HG03520 (cell line): ENCODE results near the gene MAP3K6.
A peak's percentile ranks its signal among the peaks of the same experiment; 100 is the strongest.

ENCODE experiments used
- ATAC-seq: cut with Tn5 transposase; IDR thresholded peaks from one replicate; pipeline ENCODE4 v1.9.1; 2021; ENCODE audit warnings: mild to moderate bottlenecking, moderate library complexity; ENCODE audit not compliant: unreplicated experiment

Gene MAP3K6

DNA sequence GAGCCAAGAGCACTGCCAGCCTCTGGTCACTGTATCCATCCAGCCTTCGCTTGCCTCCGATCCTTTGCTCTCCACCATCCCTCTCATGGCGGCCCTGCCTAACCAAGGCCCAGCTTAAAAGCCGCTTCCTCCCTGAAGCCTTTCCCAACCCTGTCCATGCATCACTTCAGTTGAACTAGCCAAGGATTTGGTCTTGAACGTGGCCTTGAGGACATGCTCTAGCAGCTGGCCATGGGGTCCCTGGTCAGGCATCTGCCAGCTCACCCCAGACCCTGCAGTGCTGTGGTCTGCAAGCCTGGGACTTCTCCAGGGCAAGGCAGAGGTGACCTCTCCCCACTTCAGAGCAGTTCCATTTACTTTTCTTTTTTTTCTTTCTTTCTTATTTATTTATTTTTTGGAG, 30.0 kb downstream of the MAP3K6 start:
- ATAC-seq, result no peak

DNA sequence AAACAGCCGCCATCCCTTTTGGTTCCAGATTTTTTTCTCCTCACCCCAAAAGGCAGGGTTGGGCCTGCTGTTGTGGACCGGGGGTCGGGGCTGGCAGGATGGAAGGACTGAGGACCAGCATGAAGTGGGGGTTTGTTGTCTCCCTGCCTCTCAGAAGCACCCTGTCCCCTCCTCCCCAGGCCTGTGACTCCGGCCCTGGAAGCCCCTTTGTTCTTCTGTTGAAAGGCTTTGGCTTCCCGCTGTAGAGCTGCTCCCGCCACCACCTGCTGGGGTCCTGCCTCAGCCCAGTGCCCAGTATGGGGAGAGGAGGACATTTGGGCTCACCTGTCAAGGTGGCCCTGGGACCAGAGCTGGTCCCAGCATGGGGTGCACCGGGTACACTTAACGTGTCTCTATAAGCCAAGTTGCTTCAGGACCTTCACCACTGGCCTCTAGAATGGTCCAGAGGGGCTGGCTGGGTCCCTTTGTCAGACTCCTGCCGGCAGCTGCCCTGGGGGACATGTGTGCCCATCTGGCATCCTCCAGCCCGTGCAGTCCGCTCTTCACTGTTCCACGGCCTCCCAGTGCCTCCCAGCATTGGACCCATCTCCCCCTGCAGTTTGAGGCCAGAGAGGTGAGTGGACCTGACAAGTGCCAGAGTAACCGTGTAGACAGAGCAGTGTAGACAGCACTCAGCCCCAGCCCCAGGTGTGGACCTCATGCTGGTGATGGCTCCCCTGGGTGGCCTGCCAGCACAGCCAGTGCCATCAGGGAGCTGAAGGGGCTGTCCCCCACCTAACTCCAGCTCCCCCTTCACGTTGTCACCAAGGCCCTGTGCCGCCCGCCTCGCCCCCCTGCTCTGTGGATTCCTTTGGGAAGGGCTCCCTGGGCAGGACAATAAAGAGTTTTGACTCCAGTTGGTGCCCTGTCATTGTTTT, 31.0 kb downstream of the MAP3K6 start:
- no peak for ATAC-seq

DNA sequence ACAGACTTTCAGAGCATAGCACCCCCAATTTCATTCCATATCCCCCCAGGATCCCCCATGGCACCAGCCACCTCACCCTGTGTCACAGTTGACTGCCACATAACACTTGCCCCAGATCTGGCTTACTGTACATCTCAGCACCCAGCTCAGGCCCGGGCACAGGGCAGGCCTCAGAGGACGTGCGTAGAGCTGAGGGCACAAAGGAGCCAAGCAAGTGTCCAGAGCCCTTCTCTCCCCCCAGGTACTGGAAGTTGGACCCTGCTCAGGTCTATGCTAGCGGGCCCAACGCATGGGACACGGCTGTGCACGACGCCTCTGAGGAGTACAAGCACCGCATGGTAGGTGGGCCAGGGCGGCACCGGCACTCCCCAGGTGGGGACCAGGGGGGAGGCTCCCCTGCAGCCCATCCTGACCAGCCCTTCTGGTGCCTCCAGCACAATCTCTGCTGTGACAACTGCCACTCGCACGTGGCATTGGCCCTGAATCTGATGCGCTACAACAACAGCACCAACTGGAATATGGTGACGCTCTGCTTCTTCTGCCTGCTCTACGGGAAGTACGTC, 33.0 kb downstream of the MAP3K6 start:
- no peak for ATAC-seq

DNA sequence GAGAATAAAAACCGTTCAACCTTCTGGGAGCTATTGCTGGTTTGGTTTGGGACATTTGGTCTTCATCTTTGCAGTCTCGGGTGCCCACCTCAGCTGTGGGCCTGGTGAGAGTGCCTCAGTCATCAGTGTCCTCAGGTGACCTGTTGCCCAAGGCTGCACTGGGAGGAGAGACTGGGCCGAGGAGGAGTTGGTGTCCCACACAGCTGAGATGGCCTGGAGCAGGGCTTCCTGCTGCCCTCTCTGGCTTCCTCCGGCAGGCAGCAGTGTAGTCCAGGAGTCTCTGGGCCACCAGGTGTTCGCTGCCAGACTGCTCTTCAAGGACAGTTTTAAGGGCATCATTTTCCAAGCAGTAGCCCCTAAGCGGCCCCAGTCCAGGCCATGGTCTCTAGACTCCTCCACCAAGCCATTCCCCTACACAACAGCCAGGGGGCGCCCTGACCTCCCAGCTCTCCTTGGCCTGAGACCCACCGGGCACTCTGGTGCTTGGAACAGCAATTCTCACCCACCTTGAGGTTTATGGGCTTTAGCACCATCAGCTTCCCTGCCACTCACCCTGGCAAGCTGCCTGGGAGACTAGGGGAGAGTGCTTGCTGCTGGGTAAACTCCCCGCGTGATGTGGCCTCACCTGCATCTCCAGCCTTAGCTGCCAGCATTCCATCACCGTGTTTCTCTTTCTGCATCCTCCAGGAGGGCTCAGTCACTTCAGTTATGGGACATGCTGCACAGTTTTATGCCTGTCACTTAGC, 34.1 kb downstream of the MAP3K6 start:
- no peak for ATAC-seq

DNA sequence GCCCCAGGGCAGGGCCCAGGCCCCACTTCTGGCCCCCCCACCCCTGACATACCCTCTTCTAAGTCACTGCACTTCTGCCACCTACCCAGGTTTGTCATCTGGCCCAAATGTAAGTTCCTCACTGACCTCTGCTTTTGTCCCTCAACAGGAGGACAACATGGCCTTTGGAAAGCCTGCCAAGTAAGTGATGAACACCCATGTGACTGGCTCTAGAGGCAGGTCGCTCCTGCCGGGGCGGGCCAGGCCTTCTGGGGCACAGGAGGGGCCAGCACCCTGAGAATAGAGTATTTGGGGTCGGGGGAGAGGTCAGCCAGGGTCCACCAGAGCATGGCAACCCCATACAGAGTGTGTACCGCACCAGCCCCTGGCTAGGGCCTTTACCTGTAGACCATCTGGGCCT, 34.8 kb downstream of the MAP3K6 start:
- no peak for ATAC-seq

DNA sequence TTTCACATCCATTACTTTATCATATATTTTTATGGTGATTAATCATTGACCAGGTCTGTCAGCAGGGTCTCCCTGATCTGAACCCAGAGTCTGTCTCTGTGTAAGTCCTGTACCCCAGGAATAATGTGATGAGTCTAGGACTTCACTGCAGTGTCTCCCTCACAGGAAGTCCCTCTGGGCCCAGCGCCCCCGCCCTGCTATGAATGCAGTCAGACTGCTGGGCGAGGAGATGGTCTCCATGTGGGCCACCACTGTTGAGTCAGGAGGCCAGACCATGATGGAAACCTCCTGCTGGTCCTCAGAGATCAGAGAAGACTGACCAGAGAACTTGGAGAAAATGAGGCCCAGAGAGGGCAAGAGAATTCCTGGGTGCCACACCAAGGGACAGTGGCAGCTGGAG, 35.3 kb downstream of the MAP3K6 start:
- ATAC-seq, result no peak

DNA sequence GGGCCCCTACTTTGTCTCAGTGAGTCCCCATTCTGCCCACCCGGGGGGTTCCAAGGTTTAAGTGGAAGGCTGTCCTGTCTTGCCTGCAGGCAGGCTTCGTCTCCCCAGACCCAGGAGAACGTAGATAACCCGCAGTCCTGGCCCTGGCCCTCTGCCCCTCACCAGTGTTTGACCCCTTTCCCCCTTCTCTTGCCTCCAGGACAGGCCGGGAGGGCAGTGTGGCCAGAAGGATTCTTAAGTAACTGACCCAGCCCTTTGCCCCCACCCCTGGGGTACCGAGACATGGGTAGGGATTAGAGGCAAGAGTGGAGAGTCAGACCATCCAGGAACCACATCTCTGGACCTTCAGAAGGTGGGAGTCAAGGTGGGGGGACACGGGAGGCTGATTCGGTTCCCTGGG, 36.0 kb downstream of the MAP3K6 start:
- ATAC-seq, result no peak

DNA sequence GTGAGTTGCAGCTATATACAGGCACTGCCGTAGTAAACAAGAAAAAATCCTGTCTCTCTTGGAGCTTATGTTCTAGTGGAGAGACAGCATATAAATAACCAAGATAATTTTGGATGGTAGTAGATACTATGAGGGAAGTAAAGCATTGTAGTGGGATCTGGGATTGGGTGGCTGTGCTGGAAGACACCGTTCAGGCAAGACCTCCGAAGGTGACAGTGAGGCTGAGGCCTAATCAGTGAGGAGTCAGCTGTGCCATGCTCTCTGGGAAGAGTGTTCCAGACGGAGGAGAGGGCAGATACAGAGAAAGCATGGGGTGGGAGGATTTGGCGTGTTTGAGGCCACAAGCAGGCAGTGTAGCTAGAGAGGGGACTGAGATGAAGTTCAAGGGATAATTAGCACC, 38.8 kb downstream of the MAP3K6 start:
- no peak for ATAC-seq

DNA sequence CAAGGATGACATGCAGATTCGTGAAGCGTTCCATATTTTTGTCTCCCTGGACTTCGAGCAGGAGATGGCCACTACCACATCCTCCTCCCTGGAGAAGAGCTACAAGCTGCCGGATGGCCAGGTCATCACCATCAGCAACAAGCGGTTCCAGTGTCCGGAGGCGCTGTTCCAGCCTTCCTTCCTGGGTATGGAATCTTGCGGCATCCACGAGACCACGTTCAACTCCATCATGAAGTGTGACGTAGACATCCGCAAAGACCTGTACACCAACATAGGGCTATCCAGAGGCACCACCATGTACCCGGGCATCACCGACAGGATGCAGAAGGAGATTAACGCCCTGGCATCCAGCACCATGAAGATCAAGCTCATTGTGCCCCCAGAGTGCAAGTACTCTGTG, 41.5 kb downstream of the MAP3K6 start:
- no peak for ATAC-seq

DNA sequence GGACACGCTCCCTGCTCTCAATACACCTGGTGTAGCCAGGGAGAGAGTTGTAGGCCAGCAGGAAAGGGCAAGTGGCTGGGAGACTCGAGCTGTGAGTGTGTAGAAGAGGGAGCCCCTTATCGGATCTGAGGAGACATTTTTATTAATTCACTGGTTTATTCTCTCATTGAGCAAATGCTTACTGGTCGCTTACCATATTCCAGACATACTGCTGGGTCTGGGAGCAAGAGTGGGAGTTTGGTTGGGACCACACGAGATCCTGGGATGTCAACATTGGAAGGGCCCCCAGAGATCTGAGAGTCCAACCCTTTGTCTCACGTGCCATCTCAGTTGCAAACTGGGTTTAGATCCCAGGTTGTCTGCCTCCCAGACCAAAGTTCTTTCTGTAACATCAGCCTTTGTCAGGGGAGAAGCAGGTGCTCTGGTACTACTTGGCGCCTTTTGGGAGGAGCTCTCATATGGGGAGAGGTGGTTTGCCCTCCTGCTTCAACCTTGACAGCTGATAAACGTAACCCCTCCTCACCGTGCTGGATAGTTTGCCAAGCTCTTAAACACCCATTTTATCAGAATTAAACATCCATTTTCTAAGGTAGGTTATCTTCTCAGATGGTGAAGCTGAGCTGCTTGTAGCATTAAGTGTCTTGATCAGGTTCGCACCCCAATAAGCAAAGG, 44.1 kb downstream of the MAP3K6 start:
- ATAC-seq, result no peak

DNA sequence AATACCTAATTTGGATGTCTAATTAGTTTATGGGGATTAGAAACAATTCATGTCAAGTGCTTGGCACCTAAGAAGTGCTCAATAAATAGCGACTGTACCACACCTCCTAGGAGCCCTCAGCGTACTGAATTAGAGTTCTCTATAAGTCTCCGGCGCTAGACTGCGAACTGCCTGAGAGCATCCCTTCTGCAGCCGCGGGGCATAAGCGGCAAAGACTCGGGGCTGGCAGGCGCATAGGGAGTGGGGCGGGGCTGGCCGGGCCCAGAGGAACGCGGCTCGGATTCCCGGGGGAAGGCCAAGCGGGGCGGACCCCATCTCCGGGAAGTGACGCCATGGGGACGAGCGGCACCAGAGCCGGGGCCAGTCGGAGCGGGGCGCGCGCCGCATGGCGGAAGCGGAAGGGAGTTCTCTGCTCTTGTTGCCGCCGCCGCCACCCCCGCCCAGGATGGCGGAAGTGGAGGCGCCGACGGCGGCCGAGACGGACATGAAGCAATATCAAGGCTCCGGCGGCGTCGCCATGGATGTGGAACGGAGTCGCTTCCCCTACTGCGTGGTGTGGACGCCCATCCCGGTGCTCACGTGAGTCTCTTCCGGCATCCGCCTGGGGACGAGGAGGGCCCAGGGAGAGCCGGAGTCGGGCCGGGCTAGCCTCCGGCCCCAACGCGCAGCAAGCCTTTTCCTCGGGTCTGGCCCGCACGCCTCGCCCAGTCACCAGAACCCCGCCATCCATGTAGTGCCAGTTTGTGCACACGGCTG, 44.8 kb downstream of the MAP3K6 start, which contains the start of gene TMEM222:
Gene TMEM222 (plus strand): TSS at position 351 of the 756 bp plus-strand sequence. CDS start 35 bp downstream, at position 386.
- ATAC-seq, result peak; percentile 84

DNA sequence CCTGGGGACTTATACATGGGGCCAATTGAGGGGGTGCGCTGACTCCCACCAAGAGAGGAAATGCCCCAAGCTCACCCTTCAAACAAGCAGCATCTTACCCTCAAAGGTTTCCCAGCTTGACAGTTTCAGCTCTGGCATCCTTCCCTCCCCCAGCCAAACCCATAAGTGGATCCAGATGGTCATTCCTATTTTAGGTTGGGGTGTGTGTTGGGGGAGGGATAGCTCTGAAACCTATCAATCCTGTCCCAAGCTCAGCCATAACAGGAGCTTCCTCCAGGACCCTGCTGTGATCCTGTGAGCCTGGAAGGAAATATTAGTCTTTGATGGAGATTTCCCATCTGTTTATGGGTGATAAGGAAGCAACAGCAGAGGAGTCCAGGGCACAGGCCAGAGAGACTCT, 48.2 kb downstream of the MAP3K6 start:
- ATAC-seq, result no peak

DNA sequence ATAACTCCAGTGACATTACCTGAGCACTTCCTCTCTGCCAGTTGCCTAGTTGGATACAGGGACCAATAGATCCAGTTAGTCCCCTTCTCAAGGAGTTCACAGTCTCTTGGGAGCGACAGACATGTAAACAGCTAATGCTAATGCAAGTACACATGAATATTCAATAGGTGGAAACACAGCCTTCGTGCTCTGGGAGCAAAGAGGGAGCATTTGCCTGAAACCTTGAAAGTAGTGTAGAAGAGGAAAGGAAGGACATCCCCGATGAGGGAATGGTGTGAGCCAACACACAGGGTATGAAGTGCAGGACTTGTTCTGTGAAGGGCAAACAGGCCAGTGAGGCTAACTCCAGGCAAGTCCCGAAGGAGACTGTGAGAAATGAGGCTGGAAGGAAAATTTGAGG, 48.6 kb downstream of the MAP3K6 start:
- ATAC-seq, result no peak

DNA sequence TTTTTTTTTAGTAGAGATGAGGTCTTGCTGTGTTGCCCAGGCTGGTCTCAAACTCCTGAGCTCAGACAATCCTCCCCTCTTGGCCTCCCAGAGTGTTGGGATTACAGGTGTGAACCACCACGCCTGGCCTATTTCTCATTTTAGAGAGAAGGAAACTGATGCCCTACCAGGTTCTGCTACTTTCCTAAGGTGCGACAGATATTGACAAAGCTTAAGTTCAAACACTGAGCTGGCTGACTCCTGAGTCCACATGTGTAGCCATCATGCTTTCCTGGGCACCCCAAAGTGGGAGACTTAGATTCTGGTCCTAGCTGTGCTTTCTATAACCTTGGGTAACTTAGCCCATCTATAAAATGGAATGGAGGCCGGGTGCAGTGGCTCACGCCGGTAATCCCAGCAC, 49.9 kb downstream of the MAP3K6 start:
- ATAC-seq, result no peak

DNA sequence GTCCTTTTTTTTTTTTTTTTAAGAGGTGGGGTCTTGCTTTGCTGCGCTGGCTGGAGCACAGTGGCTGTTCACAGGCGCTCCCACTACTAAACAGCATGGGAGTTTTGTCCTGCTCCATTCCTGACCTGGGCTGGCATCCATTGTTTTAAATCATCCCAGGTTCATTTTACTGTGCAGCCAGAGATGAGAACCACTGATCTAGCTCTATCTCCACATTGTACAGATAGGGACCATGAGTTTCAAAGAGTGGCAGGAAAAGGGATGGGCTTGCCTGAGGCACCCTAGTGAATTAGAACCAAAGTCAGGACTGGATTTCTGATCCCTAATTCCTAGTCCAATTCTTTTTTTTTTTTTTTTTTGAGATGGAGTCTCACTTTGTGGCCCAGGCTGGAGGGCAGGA, 52.0 kb downstream of the MAP3K6 start:
- no peak for ATAC-seq

DNA sequence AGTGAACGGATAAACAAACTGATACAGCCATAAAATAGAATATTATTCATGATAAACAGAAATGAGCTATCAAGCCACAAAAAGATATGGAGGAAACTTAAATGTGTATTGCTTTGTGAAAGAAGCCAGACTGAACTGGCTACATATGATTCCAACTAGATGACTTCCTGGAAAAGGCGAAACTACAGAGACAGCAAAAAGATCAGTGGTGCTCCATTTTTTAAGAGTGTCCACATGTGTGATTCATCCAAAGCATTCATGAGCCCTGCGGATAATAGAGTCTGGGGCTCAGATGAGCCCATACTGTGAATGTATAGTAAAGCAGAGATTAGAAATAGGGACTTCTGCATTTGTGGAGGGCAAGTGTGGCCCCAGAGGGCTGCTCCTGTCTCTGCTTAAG, 52.6 kb downstream of the MAP3K6 start:
- no peak for ATAC-seq

DNA sequence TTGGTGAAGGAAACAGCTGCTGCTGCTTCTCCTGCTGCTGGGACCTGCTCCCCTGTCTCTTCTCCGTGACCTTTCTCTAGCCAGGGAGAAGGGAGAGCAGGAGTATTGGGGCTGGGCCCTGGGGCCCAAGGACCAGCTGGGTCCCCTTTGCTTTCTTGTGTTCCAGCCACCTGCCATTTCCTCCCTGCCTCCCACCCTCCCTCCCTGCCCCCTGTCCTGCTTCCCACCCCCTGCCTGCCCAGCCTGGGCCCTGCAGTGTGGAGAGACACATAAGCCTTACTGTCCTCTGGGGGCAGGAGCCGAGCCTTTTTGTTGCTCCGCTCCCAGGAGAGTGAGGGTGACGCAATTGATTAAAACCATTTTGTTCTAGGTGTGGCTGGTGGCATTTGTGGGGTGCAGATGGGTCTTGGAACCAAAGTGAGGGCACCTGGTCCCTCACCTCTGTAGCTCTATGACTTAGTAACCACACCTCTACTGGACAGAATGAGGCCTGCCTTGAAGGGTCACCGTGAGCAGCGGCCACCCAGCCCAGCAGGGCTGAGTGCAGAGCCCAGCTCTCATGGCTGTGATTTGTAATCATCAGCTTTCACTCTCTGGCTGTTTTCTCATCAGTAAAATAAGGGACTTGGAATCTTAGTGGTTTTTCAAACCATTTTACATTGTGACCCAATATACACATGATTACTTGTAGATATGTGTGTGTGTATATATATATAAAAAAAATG, 58.7 kb downstream of the MAP3K6 start:
- ATAC-seq, result no peak

DNA sequence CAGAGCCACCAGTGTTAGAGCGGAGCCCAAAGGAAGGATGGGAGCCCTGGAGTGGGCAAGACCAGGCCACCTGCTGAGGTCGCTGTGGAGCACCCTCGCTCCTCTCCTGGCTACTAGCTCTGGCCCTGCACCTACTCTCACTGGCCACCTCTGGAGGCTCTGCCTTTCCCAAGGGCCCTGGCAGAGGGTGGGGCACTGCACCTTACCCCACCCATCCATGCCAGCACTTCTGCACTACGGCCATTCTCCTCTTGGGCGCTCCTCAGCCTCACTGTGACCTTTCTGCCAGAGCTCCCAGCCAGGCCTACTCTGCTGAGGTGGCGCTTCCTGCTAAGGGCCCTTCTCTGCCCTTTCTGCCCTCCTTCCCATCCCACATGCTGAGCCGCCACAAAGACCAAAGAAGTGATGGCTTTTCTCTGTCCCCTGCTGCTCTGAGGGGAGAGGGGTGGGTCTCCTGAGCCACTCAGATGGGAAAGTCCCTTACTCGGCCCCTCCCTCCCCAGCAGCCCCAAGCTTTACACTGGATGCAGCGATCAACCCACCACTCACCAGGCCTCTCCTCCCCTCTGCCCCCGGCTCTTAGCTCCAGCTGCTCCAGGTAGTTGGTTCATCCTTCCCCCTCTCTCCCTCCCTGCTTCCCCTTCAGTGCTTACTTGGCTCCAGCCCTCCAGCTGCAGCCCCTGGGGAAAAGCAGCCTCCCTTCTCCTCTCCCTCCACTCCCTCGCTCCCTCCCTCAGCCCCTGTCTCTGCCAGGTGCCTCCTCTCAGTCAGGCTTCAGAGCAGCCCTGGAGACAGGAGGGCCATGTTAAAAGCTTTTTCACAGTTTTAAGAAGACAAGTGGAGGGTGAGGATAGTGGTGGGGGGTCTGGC, 59.6 kb downstream of the MAP3K6 start:
- no peak for ATAC-seq

DNA sequence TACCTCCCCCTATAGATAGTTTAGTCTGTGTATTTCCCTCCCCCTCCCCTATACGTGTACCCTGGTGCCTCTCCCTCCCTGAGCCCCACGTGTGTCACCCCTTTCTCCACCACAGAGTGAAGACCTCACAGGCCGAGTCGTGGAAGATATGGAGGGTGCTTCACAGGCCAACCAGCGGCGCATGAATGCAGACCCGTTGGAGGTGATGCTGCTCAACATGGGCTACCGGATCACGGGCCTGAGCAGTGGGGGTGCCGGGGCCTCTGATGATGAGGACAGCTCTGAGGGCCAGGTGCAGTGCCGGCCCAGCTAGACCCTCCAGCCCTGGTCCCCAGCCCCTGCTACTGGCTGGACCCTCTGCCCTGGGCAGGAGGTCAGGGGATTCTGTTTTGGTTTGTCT, 60.7 kb downstream of the MAP3K6 start:
- ATAC-seq, result no peak
